GM21381 (cell line): ENCODE data around the gene NR2C2.

Experiments used
- ATAC-seq: cut with Tn5 transposase; IDR thresholded peaks from one replicate; pipeline ENCODE4 v1.9.1; 2021; ENCODE audit warnings: mild to moderate bottlenecking, moderate library complexity; ENCODE audit not compliant: unreplicated experiment

NR2C2 gene

DNA sequence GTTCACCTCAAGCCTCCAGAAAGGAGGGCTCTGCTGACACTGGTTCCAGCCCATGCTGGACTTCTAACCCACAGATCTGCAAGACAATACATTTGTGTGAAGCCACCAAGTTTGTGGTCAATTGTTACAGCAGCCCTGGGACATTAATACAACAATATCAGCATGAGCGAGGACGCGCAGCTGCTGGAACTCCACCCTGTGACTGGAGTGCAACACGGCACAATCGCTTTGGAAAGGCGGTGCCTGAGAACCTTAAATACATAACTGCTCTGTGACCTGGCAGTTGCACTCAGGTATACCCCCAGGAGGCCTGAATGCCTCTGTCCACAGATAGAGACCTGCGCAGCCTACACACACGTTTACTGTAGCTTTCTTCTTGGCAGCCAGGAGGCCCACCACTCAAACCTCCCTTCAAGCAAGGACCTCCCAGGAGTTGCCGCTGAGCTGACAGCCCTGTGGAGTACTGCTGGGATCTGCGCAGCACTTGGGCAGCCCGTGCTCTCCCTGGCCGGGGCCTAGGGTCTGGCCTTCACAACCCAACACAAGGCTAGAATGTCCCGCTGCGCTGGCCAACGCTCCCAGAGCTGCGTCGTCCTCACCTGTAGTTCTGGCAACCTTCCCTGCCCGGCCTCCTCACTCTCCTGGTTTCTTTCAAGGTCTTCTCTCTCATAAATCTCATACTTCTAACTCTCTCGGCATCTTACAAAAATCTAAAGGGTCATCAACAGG is 109.5 kb downstream of the NR2C2 start:
- no peak for ATAC-seq

DNA sequence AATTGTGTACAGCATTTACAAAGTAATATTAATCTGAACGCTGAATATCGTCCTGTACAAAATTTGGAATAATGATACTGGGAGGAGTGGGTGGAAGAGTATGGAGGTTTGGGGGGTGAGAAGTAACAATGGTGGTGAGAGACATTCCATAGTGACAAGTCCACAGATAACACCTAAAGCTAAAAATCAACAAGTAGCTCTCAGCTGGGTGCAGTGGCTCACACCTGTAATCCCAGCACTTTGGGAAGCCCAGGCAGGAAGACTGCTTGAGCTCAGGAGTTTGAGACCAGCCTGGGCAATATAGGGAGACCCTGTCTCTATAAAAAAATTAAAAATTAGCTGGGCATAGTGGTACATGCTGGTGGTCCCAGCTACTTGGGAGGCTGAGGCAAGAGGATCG is 112.6 kb downstream of the NR2C2 start:
- ATAC-seq = no peak

DNA sequence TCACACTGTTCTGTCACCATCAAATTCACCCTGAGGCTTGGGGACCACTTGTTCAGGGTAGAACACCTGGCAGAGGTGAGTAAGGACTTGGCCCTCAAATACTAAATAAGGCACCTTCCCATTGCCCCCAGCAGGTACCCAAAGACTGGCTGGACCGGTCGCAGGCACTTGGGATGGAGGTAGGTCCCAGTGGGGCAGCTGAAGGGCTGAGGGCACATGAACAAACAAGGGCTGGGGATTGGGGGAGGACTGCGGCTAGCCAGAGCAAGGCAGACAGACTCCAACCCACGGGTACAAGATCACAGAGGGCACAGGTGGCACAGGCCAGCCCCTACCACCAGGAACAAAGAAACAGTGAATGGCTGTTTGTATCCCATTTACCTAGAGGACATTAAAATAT is 115.9 kb downstream of the NR2C2 start:
- no peak for ATAC-seq

DNA sequence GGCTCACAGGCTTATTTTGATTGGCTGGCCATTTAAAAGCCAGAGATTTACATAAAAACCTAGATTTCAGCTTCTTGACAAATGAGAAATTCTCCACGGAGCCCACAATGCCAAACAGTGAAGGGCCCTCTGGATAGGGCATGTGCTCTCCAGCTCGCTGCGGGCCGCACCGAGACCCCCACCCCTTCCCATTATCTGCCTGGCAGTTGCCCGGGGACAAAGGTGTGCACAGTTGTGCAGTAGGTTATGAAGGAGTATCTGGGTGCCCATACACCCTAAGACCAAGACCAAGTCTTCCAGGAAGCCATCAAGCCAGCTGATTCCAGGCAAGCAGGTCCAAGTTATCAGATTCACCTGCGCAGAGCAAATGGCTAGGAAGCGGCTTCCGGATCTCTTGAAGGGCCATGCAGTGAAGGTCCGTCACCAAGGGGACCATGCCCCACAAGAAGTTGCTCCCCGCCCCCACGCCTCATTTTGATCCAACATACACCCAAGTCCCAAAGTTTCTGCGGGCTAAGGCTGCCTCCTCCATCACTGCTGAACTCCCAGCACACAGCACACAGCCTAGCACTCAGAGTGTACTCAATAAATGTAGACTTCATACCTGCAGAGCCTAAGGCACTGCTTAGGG is 116.4 kb downstream of the NR2C2 start:
- no peak for ATAC-seq

DNA sequence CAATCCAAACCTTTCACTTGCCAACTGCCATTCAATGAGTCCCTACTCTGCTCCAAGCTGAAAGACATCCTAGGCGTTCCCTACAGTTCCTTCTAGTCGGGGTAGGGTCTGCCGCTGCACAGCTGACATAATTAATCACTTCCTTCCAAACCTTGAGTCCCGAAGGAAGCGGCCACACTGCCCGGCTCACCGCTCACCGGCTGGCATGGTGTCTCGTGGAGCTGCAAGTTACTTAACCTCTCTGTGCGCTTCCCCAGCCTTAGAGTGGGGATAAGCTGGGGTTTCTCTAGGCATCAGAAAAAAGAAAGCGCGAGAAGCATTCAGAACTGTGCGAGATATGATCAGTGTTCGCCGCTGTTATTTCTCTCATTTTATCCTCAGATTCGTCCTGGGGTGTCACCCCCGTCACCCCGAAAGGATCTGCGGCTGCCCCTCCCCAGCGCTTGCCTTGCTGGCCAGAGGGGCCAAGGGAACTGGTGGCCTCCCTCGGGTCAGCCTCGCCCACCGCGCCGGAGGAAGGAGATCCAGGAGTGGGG is 117.0 kb downstream of the NR2C2 start:
- ATAC-seq = peak; percentile 9

DNA sequence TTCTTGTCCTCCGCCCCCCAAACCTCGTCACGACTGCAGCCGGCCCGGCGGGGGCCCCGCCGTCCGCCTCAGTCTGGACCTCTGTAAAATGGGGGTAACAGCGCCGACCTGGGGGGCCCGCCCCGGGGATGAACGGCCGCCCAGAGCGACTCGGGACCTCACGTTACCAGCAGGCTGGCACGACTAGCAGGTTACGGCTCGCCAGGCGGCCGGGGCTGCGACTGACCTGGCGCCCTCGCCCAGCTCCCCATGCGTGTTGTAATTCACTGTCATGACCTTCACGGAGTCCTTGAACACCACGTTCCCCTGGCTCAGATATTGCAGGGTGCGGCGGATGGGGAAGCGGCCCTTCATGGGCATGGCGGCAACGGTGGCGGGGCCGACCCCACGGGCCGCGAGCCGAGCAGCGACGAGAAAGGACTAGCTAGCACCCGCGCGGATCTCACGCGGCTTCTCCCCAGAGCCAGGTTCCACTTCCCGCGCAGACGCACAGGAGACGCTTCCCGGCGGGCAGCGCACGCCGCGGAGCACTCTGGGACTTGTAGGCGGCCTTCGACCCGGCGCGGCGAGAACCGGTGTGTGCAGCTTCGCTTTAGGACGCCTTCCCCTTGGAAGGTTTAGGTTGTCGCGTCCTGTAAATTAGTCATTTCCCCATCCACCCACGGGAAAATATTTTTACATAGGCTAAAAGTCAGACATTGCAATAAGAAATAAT is 117.6 kb downstream of the NR2C2 start, which contains the start of gene MRPS25:
MRPS25 (minus strand) TSS at position 481 of the 715 bp plus-strand sequence; CDS start at position 360, 121 bp downstream.
- ATAC-seq = peak; percentile 96

DNA sequence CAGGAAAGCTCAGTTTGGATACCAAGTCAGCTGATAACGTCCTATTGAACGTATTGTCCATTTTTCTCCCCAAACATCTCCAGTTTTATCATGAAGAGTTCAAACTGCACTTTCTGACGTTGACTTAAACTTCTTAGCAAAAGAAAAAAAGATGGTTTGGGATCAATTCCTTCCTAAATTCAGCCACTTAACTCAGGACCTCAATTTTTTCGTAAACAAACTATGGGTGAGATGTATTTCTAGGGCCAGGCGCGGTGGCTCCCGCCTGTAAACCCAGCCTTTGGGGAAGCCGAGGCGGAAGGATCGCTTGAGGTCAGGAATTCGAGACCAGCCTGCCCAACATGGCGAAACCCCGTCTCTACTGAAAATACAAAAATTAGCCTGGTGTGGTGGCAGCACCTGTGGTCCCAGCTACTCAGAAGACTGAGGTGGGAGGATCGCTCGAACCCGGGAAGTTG is 118.2 kb downstream of the NR2C2 start:
- ATAC-seq = no peak

DNA sequence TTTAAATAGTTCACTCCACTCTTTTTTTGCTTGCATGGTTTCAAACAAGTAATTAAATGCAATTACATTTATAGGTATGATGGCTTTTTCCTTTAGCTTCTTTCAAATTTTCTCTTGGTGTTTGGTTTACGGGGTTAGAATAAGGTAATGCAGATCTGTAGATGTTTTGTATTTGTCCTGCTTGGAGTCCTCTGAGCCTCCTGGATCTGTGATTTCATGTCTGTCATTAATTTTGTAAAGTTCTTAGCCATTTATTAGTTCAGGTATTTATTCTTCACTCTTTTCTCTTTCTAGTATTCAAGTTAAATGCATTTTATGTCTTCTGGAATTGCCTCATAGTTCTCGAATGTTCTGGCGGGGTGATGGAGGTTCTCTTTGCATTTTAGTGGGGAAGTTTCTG is 119.1 kb downstream of the NR2C2 start:
- no peak for ATAC-seq

DNA sequence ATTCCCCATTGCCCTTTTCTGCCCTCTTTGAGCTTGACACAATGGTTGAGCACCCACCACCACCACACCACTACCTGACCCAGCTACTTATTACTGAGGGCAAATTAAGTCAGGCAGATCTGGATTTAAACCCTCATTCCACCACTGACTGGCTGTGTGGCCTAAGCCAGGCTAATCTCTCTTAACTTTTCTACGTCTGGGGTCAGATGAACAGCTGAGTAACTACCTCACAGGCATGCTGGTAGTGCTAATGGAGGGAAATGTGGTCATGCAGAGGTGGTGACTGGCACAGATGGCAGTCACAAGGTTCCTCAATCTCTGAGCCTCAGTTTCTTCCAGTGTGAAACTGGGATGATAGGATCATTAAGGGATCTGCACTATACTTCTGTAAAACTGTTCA is 122.1 kb downstream of the NR2C2 start:
- no peak for ATAC-seq

DNA sequence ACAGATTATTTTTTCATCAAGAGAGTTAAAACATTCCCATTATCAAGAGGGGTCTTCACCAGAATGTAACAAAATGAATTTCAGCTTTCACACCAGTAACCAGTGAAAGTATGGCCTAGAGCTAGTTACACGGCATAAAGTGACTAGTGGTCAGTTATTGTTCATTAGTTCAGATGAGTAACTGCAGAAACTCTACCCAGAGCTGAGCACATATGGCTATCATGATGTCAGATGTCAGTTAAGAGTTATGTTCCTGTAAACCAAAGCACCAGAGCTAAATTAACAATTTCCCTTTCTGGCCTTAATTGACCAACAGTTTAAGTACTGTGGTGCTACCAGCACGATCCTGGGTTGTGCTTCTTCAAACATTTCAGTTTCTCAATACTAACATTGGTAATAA is 124.3 kb downstream of the NR2C2 start:
- ATAC-seq = no peak

DNA sequence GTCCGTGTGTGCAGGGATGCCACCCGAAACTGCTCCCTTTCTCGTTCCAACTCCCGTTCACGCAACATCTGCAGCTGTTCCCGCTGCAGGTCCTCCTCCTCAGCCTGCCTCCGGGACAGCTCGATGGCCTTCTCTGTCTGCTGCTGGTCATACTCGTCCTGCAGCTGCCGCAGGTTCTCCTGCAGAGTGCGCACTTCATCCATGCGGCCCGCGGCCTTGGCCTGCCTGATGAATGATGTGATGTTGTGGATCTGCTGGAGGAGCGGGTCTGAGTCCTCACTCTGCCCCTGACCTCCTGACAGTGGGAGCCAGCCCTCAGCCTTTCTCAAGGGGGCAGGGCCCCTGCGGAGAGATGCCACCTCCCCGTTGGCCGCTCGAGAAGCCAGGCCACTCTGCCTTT is 127.1 kb downstream of the NR2C2 start:
- no peak for ATAC-seq

DNA sequence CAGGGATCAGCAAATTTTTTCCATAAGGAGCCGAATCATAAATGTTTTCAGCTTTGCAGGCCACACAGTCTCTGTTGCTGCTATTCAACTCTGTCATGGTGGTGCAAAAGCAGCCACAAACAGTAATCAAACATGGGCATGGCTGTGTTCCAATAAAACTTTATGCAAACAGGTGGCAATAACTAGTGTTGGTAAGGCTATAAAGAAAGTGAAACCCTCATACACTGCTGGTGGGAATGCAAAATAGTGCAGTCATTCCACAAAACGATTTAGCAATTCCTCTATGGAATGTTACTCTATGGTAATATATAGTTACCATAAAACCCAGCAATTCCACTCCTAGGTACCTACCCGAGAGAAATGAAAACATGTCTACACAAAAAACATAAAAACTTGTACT is 131.7 kb downstream of the NR2C2 start:
- ATAC-seq = no peak

DNA sequence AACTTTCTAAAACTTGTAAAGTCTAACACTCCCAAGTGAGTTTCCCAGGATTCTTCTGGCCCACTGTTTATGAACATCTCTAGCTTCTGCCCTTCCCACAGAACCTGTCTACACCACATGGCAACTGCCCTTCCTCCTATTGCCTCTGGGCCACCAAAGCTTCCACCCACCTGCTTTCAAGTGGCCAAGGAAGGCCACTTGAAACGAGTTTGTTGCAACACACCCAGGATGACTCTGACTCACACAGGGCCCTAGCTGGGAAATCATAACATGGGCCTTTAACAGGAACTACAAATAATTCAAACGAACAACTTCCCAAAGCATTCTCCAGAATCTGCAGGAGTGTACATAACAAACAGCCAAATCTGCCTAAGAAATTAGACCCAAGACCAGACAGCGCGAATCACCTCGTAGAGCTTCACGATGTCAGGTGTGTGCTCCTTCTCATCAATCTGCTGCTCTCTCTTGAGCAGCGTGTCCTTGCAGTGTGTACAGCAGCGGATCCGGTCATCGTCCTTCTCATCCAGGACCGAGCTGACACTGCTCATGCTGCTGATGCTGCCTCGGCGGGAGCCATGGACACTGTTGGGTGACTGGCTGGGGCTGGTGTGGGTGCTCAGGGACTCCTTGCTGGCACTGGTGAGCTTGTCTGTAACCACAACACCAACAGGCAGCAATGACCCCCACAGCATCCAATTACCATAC is 134.7 kb downstream of the NR2C2 start:
- no peak for ATAC-seq

DNA sequence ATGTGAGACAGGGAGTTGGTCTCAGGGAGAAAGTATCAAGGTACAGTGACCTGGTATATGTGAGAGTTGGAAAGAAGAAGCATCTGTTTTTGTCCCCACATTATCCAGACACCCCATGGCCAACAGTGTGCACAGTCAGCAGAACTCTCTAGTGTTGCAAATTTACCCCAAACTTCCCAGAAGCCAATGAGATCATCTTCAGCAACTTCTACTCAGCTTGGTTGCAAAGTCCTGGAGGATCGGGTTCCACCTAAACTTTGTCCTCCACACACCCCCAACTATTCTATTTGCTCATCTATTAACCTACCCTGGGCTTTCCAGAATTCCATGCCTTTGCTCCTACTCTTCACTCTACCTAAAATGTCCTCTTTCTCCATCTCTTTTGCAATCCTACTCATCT is 135.9 kb downstream of the NR2C2 start:
- no peak for ATAC-seq

DNA sequence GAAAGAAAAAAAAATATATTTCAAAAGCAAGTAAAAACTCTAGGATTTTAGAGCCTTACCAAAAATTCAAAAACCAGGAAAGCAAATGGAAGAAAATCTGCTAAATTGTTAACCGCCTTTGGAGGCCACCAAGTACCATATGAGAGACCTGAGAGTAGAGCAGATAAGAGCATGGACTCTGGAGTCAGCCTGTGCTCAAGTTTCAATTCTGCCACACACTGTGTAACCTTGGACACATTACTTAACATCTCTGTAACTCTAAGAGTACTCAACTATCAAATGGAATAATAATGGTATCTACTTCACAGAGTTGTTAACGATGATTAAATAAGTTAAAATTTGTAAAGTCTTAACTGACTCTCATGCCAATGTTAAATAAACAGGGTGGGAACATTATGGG is 138.9 kb downstream of the NR2C2 start:
- no peak for ATAC-seq

DNA sequence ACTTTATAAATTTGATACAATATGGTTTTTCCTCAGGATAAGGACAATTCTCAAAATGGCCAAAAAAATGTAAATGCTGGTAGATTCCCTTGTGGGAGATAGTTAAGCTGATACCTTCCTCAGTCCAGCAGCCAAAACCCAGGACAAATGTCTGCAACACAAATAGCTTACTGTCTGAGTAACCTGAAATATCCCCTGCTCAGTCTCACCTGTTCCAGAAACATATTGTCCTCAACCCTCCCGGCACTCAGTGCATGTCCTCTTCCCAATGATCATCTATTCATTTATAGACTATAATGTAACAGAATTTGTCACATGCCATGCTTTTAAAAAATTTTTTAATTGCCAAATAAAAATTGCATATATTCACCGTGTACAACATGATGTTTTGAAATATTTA is 139.3 kb downstream of the NR2C2 start:
- no peak for ATAC-seq

DNA sequence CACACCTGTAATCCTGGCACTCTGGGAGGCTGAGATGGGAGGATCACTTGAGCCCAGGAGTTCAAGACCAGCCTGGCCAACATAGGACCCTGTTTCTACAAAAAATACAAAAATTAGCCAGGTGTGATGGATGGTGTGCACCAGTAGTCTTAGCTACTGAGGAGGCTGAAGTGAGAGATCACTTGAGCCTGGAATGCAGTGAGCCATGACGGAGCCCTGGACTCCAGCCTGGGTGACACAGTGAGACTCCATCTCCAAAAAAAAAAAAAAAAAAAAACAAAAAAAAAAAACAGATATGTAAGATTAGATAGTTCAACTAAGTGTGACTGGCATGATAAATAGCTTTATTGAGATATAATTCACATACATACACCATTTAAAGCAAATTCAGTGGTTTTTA is 141.8 kb downstream of the NR2C2 start:
- no peak for ATAC-seq

DNA sequence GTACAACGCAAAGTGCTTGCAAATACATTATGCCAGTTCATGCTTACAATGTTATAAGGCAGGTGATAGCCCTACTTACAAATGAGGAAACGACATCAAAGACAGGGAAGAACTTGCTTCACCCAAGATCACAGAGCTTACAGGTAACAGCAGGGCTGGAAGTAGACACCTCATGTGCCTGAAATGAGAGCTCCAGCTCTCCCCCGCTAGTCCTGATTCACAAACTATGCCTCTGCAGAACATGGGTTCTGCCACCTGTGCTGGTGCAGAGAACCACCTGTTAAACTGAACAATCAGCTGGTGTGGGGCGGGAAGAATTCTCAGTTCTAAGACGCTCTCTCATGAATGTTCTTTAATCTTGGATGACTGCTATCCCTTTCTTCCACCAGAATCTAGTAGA is 144.2 kb downstream of the NR2C2 start:
- ATAC-seq = no peak

DNA sequence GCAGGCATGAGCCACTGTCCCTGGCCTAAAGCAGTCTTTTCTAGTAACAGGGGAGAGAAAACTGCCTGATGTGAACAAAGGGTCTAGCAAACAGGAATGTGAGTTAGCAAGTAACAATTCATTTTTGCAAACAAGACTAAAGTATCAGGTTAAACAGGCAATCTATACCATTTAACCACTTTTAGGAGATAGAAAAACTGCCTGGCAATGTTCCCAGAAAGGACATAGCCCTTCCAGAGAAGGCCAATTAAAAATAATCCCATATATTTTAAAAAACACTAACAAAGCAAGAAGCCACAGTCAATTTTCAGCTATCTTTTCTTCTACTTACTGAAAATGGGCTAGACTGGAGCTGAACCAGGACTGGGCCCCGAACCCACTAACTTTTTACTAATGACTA is 145.3 kb downstream of the NR2C2 start:
- ATAC-seq = no peak

DNA sequence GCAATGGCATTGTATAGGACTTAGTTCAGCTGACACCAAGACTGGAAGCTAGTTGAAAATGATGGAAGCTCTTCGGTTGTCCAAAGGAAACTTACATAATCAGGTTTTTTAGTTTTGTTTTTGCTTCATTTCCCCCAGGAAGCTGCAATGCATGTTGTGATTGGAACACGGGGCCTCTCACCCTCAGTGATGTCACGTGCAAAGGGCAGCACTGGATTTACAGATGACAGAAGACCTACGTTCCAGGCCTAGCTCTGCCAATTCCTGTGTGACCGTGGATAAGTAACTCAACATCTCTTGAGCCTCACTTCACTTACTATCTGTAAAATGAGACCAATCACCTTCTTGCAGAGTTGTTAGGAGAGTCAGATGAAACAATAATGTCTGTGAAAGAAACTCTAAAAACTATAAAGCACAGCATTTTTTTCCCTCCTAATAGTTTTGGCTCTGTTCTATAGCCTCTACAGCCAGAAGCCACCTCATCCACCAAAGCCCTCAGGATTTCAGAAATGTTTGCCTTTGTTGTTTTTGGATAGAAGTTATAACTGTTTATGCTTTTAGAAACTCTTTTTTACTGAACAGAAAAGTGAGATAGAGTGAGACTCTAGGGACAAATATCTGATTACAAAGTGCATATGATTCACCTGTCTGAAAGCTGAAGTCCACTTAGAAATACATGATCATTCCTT is 146.9 kb downstream of the NR2C2 start:
- no peak for ATAC-seq

DNA sequence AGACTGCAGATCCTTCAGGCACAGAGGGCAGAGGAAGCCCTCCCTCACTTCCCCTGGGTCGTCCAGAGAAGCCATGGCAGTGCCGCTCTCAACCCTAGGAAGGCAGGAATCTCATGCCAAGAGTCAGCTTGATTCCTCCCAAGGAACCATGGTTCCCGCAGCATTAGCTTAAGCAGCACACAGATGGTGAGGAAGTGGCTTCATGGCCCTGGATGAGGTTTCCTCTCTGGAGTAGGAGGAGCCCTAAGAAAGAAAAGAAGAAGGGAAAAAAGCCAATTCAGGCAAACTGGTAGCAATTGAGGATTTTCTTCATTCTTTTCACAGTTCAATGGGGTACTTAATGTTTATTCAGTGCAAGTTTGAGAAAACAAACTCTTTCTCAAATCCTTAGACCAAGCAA is 148.7 kb downstream of the NR2C2 start:
- ATAC-seq = no peak
